GM15510 (cell line): ENCODE data around the gene SUSD4.

Experiments used
- POLR2A ChIP-seq: IDR thresholded peaks from 3 replicates; pipeline ENCODE4 v1.6.1; 2011; ENCODE audit warnings: borderline replicate concordance; ENCODE audit not compliant: insufficient read length; ENCODE audit errors: extremely low read depth

Gene SUSD4

GRCh38 chr1:223179280-223179679, 184.7 kb downstream of the SUSD4 start:
- no peak for TF ChIP-seq POLR2A

DNA sequence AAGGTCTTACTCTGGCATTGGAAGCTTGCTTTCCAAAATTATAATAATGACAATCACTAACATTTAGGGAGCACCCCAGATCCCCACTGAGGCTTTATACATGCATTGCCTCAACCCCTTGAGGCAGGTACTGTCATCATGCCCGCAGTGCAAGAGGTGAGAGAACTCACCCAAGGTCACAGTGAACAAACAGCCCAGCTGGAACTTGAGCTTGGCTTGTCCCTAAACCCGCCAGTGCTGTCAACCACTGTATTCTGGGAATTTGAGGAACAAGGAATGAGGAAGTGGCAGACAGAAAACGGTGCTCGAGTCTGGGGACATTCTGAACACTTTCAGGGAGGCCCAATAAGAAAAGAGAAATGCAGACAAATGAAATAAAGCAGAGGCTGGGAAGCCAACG, 186.3 kb downstream of the SUSD4 start:
- no peak for TF ChIP-seq POLR2A

- no peak for TF ChIP-seq POLR2A
Measured at GRCh38 chr1:223176437-223176836, 187.5 kb downstream of the SUSD4 start.

- TF ChIP-seq POLR2A: no peak
Measured at GRCh38 chr1:223175633-223176032, 188.3 kb downstream of the SUSD4 start.

GRCh38 chr1:223175032-223175431, 188.9 kb downstream of the SUSD4 start:
- TF ChIP-seq POLR2A: no peak
